ENCODE data around the gene MAP3K19.
"Not testable (repeated sequence)": the region's sequence is repeated elsewhere in the genome, so short reads cannot be mapped to it uniquely, and the experiment has no call there.

The MAP3K19 gene, protein sequence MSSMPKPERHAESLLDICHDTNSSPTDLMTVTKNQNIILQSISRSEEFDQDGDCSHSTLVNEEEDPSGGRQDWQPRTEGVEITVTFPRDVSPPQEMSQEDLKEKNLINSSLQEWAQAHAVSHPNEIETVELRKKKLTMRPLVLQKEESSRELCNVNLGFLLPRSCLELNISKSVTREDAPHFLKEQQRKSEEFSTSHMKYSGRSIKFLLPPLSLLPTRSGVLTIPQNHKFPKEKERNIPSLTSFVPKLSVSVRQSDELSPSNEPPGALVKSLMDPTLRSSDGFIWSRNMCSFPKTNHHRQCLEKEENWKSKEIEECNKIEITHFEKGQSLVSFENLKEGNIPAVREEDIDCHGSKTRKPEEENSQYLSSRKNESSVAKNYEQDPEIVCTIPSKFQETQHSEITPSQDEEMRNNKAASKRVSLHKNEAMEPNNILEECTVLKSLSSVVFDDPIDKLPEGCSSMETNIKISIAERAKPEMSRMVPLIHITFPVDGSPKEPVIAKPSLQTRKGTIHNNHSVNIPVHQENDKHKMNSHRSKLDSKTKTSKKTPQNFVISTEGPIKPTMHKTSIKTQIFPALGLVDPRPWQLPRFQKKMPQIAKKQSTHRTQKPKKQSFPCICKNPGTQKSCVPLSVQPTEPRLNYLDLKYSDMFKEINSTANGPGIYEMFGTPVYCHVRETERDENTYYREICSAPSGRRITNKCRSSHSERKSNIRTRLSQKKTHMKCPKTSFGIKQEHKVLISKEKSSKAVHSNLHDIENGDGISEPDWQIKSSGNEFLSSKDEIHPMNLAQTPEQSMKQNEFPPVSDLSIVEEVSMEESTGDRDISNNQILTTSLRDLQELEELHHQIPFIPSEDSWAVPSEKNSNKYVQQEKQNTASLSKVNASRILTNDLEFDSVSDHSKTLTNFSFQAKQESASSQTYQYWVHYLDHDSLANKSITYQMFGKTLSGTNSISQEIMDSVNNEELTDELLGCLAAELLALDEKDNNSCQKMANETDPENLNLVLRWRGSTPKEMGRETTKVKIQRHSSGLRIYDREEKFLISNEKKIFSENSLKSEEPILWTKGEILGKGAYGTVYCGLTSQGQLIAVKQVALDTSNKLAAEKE (N-terminal part only)

DNA sequence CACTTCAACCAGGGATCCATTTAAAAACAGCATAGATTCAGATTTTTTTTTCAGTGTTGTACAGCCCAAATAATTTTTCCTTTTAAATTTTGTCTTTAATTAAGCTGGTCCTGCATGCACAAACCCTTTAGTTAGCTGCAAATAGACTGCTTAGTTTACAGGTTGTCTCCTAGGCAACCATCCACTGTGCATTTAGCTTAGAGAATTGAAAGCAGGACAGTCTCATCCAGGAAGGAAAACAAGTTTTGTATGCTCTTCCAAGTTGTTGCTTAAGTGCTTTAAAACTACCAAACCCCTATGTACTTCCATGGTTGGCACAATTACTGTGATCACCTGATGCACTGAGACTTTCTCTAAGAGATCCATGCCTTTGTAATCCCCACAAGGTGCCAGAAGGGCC is at the start of gene MAP3K19:
TSS of gene MAP3K19 (minus strand) at position 148 of the 400 bp plus-strand sequence. CDS start 22,800 bp downstream, outside the sequence.
- DNase-seq (ENCODE audit: low read depth in 2 of 2): no peak

DNA sequence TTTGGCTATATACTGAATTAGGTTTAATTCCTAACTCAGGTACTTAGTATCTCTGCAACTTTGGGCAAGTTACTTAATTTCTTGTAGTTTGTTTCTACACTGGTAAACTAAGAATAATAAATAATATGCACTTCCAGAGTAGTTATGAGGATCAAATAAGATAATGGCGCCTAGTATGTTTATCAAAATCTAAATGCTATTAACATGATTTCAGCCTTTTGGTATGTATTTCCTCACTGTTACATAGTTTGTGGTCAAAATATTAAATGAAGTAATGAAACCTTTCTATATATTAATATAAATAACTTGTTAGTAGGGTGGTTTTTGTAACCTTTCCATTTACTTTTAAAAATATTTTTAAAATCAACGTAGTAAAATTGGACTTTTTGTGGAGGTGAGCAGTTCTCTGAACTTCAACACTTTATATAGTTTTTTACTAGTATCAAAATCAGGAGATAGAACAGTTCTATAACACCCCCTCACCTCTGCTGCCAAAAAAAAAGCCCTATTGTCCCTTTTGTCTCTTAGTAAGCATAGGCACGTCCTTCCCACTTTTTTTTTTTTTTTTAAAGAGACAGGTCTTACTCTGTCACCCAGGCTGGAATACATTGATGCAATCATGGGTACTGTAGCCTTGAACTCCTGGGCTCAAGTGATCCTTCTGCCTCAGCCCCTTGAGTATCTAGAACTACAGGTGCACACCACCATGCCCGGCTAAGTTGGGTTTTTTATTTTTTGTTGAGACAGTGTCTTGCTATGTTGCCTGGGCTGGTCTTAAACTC is 49.6 kb upstream of the MAP3K19 start:
- no peak for DNase-seq (ENCODE audit: low read depth in 2 of 2)

DNA sequence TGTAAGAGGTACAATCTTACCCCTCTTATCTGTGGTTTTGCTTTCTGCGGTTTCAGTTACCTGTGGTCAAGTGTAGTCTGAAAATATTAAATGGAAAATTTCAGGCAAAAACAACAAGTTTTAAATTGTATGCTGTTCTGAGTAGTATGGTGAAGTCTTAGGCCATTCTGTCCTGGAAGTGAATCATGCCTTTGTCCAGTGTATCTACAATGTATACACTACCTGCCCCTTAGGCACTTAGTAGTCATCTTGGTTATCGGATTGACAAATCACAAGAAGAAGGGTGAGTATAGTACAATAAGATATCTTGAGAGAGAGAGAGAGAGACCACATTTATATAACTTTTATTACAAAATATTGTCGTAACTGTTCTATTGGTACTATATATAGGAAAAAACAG is 48.3 kb upstream of the MAP3K19 start:
- DNase-seq (ENCODE audit: low read depth in 2 of 2): no peak

DNA sequence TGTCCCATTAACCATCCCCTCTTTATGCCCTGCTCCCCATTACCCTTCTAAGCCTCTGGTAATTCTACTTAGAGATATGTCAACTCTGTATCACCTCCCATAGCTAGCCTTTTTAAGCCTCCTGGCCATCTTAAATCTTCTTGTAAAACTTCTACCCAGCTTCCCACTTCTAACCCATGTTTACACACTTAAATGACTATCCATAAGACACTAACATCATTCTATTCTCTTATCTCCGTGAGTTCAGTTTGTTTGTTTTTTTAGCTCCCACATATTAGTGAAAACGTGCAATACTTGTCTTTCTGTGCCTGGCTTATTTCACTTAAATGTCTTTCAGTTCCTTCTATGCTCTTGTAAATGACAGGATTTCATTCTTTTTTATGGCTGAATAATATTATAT is 47.3 kb upstream of the MAP3K19 start:
- DNase-seq (ENCODE audit: low read depth in 2 of 2): no peak

DNA sequence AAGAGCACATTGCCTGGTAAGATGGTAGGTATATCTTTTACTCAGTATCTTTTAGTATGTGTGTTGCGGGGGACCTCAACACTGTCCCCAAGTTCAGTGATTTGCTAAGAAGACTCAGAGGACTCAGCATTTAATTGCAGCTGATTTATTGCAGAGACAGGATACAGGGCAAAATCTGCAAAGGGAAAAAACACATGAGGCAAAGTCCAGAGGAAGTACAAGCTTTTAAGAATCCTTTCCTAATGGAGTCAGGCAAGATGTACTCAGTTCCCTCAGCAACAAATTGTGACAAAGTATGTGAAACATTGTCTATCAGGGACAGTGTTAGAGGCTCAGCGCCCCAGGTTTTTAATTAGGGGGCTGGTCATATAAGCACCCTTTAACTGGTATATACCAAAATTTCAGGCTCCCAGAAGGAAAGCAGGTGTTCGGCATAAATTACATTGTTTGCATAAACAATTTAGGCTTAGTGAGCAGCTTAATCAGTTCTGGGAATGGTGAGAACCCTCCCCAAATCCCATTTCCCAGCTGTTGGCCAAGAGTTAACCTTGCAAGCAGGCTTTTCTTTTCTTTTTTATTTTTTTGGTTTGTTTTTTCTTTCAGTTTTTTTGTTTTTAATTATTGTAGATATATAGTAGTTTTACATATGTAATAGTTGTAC is 46.6 kb upstream of the MAP3K19 start:
- DNase-seq (ENCODE audit: low read depth in 2 of 2): no peak

DNA sequence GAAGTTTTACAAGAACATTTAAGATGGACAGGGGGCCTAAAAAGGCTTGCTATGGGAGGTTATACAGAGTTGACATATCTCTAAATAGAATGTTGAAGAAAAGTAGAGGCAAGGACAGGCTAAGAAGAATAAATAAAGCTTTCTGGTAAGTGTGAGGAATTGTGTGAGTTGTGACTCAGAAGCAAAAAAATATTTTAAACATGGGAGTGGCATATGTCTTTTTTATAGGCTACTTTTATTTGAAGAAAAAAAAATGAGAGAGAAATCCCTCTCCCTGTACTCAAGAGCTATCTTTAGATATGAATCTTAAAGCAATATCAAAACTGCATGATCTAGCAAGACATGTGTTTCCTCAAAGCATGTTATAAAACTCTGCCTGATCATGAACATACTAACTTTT is 45.9 kb upstream of the MAP3K19 start:
- DNase-seq (ENCODE audit: low read depth in 2 of 2): no peak

DNA sequence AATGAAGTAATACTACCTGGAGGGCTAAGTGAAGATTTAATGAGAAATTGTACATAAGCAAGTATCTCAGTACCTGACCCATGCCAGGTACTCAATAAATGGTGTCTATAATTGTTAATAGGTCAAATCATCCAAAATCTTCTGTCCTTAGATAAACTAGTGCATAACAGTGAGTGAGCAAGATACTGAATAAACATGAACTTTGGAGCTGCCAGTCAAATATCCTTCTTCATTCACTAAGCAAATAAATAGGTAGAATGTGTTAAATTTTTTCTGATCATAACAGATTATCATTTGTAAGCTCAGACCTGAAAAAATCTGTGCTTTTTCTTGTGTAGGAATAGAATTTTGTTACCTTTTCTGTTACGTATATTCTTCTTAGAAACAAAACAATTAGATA is 44.4 kb upstream of the MAP3K19 start:
- DNase-seq (ENCODE audit: low read depth in 2 of 2): no peak

DNA sequence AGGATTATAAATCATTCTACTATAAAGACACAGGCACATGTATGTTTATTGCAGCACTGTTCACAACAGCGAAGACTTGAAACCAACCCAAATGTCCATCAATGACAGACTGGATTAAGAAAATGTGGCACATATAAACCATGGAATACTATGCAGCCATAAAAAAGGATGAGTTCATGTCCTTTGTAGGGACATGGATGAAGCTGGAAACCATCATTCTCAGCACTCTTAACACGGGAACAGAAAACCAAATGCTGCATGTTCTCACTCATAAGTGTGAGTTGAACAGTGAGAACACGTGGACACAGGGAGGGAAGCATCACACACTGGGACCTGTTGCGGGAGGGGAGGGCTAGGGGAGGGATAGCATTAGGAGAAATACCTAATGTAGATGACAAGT is 42.4 kb upstream of the MAP3K19 start:
- not testable (repeated sequence) for DNase-seq (ENCODE audit: low read depth in 2 of 2)

DNA sequence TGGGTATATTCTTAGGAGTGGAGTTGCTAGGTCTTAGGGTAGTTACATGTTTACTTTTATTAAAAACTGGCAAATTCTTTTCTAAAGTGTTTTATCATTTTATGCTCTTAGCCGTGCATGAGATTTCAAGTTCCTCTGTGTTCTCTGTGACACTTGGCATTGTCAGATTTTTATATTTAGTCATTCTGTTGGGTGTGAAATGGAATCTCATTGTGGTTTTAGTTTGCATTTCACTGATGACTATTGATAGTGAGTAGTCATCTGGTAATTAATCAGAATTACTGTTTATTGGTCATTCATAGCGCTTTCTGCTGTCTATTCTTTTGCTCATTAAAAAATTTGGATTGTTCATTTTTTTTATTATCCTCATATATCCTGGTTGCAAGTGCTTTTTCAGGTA is 39.0 kb upstream of the MAP3K19 start:
- no peak for DNase-seq (ENCODE audit: low read depth in 2 of 2)

DNA sequence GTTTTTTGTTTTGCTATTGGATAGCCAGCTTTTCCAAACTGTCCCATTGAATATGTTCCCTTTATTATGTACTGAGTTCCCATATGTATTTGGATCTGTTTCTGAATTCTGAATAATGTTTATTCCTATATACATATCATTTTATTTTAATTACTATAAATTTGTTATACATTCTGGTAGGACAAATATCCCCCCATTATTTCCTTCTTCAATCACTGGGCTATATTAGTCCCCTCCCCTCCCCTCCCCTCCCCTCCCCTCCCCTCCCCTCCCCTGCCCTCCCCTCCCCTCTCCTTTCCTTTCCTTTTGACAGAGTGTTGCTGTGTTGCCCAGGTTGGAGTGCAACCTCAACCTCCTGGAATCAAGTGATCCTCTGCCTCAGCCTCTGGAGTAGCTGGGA is 31.2 kb upstream of the MAP3K19 start:
- DNase-seq (ENCODE audit: low read depth in 2 of 2): no peak

DNA sequence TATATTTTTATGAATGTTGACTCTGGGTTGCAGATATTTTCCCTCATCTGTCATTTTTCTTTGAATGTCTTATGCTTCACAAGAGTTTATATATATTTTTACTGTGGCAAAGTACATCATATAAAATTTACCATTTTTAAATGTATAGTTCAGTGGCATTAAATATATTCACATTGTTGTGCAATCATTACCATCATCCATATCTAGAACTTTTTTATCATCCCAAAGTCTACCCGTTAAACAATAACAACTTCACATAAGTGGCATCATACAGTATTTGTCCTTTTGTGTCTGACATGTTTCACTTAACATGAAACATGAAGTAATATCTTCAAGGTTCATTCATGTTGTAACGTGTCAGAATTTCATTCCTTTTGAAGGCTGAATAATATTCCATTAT is 29.3 kb upstream of the MAP3K19 start:
- DNase-seq (ENCODE audit: low read depth in 2 of 2): no peak

DNA sequence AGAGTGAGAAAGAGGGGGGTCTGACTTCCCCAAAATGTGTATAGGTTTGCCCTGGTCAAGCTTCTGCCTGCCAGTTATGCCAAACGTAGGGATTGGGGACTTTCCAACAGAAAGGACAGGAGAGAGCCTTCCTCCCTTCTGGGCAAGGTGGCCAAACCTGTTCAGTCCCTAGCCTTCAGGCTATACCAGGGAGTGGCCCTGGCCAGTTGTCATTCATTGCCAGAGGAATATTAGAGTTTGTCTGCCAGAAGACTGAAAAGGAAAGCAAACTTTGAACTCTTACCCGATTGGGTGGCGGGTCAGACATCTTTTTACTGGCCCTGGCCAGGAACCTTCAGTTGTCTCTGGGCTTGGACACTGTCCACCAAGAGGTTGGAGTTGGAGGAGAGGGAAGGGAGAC is 27.0 kb upstream of the MAP3K19 start:
- DNase-seq (ENCODE audit: low read depth in 2 of 2): no peak

DNA sequence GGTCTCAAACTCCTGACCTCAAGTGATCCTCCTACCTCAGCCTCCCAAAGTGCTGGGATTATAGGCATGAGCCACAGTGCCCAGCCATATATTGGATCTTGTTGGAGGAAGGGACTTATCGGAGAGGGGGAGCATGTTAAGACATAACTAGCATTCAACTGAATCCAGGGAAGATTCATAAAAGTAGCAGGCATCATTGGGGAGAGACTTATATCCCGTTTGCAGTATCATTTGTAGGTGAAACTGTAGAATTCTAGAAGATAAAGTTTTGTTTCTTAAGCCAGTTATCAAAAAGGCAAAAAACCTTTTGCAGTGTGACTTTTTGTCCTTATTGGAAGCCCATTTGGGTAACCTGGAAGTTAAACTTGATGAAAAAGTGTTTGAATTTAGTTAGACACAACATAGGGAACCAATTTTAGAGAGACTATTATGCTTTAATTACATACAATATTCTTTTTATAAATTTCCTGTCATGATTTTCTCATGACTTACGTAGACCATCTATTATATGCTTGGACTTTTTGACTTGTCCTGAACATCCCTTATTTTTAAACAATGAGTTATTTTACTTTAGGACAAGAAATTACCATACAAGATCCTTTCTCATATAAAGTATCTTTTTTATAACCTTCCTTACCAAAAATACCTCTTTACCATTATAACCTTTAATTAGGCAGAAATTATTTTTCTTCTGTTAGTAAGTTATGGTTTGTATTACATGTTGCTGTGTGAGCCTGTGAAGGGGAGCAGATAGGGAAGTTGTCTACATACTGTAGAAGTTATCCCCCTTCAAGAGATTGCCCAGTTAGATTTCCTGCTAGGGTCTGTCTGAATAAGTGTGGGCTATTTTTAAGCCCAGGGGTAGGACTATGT is 25.1 kb upstream of the MAP3K19 start:
- no peak for DNase-seq (ENCODE audit: low read depth in 2 of 2)

DNA sequence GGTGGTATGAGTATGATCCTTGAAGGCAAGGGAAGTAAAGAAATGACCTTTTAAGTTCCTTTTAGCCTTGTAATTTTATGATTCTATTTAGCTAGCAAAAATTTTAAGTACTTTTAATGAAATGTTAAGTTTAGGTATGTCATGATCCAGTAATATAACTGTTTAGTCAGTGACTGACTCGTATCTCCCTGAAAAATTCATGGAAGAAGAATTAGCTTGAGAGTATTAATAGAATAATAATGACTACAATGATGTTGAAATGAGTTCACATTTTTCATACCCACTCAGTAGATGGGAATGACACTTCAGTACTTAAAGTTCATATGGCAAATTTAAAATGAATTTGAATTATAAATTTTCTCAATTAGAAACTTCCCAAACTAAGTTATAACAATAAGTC is 19.5 kb upstream of the MAP3K19 start:
- DNase-seq (ENCODE audit: low read depth in 2 of 2): no peak

DNA sequence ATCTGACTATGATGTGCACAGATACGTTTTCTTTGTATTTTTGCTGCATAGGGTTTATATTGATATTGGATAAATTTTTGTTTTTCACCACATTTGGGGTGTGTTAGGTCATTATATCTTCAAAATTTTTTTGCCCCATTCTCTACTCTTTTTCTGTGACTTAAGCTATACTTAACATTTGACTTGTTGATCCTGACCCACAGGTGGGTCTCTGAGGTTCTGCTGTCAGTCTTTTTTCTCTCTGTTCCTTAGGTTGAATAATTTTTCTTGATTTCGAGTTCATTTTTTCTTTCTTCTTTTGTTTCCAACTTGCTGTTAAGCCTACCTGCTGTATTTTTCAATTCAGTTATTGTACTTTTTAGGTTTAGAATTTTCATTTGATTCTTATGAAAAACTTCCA is 16.9 kb upstream of the MAP3K19 start:
- DNase-seq (ENCODE audit: low read depth in 2 of 2): no peak

DNA sequence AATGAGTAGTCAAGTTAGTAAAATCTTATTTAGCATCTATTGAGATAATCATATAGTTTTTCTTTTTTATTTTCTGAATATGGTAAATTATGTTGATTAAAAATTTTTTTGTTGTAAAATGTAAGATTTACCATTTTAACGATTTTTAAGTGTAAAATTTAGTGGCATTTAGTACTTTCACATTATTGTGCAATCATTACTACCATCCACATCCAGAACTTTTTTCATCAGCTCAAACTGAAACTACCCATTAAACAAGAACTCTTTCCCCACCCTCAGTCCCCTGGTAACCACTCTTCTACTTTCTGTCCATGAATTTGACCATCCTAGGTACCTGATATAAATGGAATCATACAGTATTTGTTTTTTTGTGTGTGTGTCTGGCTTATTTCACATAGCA is 16.0 kb upstream of the MAP3K19 start:
- no peak for DNase-seq (ENCODE audit: low read depth in 2 of 2)

DNA sequence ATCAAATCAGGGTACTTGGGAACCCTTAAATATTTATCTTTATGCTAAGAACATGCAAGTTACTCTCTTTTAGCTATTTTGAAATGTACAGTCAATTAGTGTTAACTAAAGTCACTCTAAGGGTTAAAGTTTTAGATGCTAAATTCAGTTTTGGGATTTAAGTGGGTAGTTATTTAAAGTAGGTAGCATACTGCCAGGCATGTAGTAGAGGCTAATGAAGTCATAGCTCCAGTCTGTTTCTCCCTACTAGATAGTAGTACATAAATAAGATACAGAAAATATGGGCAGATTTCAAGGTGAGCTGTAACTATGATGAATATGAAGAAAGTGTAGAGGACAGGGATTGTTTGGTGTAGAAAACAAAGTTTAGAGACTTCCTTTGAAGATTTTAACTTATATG is 12.3 kb upstream of the MAP3K19 start:
- no peak for DNase-seq (ENCODE audit: low read depth in 2 of 2)

DNA sequence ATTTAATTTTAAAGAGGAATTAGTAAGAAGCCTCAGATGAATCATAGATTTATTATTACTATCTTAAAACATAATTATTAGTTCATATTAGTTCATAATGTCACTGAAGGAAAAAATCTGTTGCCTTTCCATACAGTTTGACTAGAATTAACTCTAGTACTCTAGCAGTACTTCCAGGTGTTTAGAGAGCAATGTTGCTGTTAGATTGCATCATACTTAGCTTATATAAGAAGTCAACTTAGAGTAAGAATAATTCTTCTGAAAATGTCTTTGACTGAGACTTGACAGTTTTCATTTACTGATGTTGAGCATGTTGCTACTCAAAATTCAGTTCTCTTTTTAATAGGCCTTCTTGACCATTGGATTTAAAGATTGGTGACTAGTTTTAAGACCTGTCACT is 9.5 kb upstream of the MAP3K19 start:
- DNase-seq (ENCODE audit: low read depth in 2 of 2): peak in 1 of 2 experiments; percentile 5

DNA sequence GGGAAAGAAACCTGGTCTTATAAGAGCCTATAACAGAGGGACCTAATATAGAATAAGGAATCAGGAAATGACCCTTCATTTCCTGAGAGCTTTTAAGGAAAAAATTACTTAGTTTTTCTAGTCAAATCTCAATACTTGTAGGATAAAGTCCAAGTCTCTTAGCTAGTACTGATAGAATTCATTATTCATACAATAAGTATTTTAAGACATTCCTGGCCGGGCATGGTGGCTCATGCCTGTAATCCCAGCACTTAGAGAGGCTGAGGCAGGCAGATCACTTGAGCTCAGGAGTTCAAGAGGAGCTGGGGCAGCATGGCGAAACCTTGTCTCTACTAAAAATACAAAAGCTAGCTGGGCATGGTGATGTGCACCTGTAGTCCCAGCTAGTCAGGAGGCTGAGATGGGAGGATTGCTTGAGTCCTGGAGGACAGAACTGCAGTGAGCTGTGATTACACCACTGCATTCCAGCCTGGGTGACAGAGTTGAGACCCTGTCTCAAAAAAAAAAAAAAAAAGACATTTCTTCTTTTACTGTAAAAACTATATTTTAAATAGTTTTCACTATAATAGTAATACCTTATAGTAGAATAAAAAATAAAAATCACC is 8.0 kb upstream of the MAP3K19 start:
- DNase-seq (ENCODE audit: low read depth in 2 of 2): peak; percentile 40 to 47

DNA sequence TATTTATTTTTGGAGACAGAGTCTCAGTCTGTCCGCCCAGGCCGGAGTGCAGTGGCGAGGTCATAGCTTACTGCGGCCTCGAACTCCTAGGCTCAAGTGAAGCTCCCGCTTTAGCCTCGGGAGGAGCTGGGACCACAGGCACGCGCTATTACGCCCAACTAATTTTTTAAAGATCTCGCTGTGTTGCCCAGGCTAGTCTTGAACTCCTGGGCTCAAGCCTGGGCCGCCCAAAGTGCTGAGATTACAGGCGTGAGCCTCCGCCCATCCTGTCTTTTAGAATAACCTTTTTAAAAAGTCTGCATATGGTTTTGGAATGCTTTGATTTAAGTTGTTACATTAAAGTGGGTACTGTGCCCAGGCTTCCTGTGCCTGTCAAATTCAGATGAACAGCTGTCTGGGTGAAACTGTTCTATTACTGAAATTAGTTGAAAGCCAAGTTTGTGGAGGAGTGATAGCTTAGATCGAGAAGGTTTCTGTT is 5.8 kb upstream of the MAP3K19 start:
- no peak for DNase-seq (ENCODE audit: low read depth in 2 of 2)

Measured in fibroblast of skin of left biceps (primary cell).